Measurements from ENCODE around the gene ABCG8.

DNA sequence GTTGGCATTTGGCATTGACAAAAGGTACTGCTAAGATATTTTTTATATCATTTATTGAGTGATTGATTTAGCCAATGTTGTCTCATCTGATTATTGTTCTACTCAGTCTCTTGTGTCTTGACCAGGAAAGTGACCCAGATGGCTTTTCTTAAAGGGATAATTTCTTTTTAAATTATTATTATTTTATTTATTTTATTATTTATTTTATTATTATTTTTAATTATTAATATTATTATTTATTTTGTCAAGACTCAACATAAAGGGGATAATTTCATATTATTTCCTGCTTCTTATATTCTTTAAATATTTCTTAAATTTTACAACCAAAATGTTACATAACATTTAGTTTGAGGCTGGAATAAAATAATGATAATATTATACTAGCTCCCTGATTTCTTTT lies 37.9 kb upstream of the ABCG8 start:
- TF ChIP-seq POLR2A (IDR thresholded peaks at IDR 0.05) (no peak), EP300 (IDR thresholded peaks at IDR 0.05) (no peak), POLR2AphosphoS5 (IDR thresholded peaks at IDR 0.05) (no peak), CTCF (IDR thresholded peaks at IDR 0.05) (no peak)

All from stomach (tissue), 4 donors.